GM19324 (cell line): ENCODE data around the gene UTRN.

Experiments used
- ATAC-seq: cut with Tn5 transposase; IDR thresholded peaks from one replicate; pipeline ENCODE4 v1.9.1; 2021; ENCODE audit warnings: mild to moderate bottlenecking, moderate library complexity; ENCODE audit not compliant: unreplicated experiment, low FRiP score

Gene UTRN

DNA sequence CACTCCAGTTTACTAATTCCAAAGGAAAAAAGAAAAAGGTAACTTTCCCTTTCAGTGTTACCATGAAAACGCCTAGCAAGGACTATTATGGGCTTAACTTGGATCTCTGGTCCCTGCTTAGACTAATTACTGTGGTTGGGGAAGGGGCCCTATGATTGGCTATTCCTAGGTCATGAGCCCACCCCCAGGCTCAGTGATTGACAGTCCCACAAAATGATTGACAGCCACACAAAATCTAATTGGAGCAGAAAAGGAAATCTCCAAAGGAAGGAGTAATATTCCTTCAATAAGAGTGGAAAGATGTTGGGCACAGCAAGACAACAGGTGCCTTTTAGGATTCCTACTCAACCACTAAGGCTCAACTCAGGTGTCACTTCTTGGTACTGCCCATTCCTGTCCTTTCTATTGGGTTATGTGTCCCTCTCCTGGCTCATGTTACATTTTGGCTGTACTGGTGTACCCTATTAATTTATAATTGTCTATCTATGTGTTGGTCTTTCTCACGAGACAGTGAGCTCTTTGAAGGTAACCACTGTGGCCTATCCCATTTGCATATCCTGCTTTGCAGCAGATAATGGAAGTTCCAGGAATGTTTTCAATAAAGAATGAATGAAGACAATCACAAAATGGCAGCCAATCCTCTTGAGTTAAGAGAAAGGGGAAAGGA is 5.5 kb upstream of the UTRN start:
- ATAC-seq: no peak

DNA sequence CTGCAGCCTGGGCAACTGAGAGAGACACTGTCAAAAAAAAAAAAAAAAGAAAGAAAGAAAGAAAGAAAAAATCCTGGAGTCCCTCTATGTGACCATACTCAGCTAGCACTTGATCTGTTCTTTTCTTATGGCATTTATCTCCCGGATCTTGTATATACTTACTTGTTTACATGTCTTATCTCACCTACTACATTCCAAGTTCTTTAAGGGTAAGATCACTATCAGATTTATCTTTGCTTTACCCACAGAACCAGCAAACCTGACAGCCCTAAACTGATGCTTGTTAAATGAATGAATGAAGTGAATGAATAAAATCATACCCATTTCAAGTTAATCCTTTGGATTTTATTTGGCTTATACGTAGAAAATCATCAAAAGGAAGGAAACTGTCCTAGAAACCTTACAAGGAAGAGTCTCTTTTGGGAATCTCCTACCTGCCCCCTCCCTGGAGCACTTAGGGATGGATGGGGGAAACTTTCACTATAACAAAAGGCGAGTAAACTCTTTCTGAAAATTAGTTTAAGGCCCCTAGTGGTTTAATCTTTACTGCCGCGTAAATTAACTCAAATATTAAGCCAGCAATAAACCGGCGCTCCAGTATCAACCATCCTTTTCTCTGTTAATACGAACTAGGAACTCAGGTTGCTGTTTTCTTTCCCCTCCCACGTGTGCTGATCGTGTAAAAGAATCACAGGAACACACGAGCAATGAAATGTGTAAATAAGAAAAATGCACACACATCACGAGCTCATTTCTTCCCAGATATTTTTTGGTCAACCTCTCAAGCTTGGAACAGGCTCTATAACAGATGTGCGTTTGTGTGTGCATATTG is 1.3 kb upstream of the UTRN start:
- ATAC-seq: no peak

DNA sequence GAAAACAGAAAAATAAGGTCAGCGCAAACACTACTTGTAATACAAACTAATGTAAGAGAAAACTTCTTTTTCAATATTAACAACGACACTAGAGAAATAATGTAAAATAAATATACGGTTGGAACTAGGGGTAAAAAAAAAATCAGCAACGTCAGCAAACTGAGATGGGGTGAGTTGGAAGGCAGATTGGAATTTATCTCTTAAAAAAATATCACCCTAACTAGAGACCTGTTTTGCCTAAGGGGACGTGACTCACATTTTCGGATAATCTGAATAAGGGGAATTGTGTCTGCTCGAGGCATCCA is 705 bp upstream of the UTRN start:
- no peak for ATAC-seq

DNA sequence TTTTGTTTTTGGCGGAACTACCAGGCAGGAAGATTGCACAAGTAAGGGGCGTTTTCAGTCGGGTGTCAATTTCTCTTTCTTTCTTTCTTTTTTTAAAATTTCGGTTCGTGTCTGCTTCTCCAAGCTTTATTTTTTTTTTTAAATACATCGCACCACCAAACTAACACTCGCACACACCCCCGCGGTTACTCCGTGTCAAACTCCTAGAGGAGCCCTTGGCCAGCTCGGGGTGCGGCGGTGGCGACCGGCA is 338 bp downstream of the UTRN start:
- no peak for ATAC-seq

DNA sequence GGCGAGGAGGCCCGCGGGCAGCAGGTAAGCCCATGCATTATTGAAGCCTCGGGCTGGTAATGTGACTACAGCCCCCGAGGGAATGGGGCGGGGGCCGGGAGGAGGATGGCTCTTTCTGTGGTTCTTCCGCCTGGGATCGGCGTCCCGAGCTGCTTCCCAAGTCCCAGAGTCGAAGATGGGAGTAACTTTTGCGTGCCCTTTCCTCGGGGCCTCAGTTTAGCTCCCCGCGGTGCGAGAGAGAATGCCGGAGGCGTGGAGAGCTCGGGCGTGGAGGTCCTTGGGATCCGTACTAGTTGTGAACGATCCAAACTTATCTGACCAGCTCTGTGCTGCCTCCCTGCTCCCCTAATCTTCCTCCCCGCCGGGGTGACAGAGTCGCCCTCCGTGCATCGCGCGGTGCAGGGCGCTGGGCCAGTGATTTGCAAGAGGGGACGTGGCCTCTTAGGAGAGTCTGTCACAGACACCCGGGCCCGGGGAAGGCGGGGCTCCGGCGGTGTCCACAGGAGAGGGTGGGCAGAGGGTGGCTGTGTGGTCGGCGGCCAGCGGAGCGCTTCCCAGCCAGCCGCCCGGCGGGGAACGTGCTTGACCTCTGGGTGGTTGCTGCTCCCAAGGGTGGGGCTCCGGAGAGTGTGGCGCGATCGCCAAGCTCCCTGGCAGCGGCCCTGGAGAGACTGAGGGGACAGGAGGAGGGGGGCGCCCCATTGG is 815 bp downstream of the UTRN start:
- ATAC-seq: peak; percentile 65

DNA sequence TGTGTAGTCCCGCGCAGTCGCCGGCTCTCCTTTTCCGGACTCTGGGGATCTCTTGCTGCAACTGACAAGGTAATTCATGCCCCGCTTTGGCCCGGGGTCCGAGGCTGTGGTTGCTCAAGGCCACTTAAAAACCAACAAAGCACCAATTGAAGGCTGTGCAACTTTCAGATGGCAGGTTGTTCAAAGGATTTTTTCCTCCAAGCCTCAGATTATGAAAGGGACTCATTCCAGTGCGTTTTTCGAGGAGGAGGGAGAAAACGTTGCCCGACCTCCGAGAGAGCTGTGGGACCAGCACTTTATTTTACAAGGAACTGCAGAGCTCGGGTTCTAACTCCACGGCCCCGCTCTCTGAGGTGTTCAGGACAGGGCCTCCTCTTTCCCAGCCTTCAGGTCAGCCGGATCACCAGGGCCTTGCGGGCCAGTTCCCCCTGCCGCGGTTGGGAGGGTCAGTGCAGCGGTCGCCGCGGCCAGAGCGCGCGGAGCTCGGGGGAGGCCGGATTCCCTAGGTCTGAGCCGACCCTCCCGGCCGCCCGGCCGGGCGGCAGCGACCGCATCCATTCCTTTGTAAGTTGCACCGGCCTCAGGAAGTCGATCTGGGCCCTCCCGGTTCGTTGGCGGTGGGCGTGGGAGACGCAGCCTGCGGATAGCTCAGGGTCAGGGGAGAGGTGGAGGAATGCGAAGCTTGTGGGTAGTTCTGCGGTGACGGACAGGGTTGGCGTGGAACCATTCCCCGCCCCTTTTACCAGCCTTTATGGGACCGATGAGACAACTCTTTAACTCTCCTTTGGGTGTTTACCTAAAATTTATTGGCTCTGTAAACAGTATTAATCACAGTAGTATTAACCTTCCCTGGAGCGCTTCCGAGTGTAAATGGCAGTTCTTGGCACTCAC is 1.6 kb downstream of the UTRN start:
- no peak for ATAC-seq

DNA sequence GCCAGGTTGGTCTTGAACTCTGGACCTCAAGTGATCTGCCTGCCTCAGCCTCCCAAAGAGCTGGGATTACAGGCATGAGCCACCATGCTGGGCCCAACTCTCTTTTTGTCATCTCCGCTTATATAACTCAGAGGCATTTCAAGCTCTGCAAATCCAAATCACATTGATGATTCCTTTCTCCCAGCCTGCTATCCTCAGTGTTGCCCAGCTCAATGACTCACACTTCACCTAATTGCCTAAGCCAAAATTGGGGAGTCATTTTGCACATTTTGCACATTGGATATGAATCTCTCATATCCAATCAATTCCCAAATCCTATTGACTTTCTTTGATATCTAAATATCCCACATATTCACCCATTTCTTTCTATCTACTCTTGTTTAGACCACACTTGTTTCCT is 3.9 kb downstream of the UTRN start:
- ATAC-seq: no peak

DNA sequence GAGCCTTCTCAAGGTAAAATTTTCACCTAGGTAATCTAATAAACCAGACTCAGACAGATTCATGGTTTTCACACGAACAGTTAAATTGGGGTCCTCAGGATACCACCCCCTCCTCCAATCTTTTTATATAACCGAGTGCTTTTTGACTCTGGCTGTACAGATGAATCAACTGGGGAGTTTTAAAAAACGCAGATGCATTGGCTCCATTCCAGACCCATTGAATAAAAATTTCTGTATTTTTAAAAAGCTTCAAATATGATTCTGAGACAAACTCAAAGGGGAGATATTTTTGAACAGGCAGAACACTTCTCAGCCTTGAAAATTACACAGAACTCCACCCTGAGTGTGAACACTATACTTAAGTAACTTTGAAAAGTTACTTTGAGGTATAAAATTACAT is 7.2 kb downstream of the UTRN start:
- ATAC-seq: no peak

DNA sequence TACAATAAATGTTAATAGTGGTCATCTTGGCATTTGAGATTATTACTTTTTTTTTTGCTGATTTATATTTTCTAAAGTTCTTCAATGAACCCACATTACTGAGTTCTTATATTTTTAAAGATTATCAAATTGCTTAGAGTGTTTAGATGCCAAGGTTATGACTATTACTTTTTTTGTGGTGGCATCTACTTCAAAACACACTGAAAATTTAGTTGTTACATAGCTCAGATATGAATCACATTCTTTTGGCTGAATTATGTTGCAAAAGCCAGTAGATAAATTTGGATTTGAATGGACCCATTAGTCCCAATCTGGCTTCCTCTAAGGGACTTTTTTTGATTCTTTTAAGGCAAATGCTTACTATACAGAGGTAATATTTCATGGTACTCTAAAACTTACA is 8.9 kb downstream of the UTRN start:
- ATAC-seq: no peak

DNA sequence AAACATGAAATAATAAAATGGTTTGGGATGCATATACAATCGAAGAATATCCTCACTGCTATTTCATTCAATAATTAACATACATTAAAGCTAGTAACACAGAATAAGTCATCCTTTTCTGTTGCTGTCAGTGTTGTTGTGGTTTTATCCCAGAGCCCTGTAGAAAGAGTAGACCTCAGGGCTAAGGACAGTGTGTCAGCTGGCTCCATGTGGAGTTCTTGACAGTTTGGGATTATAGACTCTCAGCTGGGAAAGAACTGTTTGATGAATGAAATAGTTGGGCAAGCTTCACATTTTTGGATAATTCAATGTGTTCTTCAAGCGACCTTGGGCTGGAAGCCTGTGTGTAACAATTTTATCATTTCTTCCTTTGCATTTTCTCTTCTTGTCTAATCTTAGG is 10.1 kb downstream of the UTRN start:
- ATAC-seq: no peak

DNA sequence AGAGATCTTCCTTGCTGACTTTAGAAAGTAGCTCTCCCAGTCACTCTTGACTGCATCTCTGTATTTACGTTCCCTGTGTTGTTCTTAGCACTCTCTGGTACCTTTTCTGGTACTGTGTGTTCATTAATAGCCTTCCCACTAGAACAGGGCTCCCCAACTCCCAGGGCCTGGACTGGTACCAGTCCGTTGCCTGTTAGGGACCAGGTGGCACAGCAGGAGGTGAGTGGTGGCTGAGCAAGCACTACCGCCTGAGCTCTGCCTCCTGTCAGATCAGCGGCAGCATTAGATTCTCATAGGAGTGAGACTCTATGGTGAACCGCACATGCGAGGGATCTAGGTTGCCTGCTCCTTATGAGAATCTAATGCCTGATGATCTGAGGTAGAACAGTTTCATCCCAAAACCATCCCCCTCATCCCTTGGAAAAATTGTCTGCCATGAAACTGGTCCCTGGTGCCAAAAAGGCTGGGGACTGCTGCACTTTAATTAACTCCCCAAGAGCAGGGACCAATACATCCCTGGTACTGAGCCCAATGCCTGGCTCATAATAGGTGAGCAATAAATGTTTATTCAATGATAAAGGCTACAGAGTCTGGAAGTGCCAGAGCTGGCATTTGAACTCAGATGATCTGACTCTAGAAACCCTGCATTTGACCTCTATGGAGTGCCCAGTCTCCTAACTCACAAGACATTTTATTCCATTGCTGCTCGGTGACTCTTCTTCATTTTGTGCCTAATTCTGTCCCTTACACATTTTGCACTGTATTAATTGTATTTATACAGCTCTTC is 11.0 kb downstream of the UTRN start:
- no peak for ATAC-seq

DNA sequence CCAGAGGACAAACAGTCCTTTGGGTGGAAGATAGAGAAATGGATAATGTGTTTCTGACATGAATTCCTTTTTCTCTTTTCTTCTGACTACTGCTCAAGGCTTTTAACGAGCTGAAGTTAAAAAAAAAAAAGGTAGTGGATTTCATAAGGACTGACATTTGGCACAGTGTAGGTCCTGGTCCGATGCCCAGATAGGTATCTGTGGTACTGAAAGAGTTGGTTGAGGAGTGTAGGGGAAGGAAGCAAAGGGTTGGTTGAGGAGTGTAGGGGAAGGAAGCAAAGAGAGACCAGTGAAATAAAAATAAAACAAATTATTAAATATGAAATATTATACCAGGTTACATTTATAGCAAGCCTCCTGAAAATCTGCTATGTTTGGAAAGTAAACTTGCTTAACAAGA is 11.8 kb downstream of the UTRN start:
- ATAC-seq: no peak

DNA sequence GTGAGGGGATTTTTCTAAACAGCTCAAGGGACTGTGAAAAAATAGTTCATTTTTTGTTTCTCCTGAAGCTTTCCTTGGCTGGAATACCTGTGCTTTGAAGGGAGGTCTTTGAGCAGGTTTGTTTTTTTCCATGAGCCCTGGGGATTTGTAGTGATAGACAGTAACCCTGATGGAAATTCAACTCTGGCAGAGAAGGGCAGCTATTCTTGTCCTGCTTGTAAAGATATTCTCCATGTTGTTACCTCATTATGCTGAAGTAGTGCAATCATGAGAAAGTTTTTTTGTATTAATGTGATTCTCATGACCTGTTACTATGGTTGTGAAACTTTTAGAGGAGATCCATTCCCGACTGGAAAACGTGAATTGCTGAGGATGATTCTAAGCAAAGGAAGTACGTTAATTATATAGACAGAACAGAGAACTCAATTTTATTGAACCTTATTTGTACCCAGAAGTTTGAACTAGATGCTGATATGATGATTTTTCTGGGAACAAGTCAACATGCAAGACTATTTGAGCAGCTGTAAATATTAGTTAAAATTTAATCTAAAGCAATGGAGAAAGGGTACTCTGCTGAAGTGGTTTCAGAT is 12.5 kb downstream of the UTRN start:
- ATAC-seq: no peak

DNA sequence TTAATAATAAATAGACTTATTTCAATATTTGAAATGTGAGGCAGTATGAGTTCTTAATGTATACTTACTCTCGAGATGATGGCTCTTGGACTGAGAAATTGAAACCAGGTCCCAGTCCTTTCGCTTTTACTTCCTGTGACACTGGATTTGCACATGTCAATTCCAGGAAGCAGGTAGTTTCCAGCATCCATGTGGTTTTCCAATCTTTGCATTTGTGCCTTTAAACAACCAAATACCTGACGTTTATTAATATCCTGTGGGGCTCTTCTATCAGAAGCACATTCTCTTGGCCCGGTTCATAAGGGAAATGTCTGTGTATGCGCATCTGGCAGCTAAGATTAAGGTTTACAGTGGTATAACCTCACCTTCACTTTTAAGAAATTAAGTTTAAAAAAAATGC is 13.1 kb downstream of the UTRN start:
- no peak for ATAC-seq

DNA sequence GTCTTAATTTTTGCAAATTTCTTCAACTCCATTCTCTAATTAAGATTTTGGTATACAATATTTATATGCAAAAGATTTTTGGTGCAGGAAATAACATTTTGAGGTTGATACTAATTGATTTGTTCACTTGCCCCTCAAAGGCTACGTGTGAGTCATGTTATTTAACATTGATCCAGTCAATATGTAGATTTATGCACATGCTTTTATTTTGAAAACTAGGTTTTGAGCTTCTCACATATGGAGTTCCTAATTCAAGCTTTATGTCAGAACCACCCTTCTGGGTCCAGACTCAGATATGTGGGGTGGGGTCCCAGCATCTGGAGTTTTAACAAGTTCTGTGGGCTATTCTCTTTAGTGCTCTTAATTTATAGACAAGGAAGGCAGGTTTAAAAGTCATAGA is 13.8 kb downstream of the UTRN start:
- no peak for ATAC-seq

DNA sequence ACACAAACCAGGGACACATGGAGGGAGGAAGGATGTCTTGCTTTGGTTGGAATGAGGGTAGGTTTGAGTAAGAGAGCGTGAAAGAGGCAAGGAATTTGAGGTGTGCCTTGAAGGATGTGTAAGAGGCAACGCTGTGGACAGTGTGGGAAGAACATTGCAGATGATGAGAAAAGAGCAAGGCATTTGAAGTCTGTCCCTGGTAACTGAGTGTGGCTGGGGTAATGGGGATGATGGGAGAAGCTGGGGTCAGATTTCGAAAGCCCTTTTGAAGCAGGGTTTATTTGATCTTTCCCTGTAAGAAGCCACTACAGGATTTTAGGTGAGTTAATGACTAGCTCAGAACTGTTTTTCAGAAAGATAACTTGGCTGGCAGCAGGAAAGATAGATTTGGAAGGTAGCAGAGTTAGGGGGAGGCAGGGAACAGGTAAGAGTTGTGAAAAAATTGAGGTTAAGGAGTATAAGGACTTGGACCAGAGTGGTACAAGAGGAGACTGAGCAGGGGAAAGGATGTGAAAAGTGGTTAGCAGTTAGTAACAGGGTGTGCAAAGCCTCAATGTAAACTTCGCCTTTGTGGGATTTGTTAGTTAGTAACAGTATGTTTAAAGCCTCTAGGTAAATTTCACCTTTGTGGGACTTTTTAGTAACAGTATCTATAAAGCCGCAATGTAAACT is 17.7 kb downstream of the UTRN start:
- no peak for ATAC-seq

DNA sequence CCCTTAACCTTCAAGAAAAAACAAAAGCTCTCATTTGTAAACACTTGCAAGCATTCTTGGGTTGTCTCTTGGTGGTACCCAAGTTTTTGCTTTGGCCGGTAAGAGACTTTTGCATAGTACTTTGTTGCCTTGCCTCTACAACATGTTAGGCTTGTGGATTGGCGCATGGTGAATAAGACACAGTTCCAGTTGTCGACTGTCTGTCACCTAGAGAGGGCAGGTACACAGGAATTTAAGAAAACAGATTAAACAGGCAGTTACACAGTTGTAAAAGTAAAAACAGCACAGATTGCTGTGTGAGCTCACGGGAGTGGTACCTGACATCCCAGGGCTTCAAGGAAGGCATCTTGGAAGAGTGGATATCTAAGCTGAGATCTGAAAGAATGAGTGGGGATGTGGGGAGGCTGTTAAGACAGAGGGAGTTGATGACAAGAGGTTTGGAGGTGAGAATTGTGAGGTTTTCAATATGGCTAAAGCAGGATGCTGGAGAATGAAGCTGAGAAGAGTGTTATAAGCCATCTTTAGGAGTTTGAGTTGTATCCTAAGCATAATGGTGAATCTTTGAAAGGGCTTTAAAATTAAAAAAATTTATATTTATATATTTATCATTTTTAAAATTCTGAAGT is 19.2 kb downstream of the UTRN start:
- no peak for ATAC-seq

DNA sequence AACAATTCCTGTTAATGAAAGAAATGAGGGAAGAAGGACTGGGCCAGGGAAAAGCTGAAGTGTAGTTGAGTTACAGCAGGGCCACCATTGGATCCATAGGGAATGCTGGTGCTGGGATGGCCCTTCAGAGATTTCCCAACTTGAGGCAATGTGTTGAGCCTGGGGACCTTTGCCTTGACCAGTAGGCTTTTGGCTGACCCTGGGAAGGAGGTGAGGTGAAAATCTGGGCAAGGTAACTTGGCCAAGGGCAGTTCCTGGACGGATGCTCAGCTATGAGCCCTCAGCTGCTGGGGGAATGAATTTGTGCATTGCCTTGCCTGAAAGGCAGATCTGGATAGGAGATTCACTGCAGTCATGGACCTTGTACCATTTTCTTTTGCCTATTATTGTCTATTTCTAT is 20.4 kb downstream of the UTRN start:
- peak; percentile 24 for ATAC-seq

DNA sequence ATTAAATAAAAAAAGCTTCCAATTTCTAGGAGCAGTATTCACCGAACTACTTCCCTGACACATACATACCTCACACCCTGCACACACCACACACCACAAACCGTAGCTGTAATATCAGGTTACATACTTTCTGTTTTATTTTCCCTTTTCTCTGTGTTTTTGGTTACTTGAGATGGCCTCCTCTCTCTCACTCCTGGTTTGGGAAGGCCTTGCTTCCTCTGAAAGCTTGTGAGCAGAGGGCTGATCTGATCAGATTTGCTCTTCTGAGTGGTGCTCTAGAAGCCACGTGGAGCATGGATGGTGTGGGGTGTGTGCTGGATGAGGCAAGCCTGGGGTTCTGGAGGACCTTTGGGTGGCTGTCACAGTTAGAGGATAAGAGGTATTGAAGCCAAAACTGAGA is 20.9 kb downstream of the UTRN start:
- peak; percentile 90 for ATAC-seq
